ENCODE results near the gene NKX3-2. TPM values are rescaled to one million over a fixed set of nuclear protein-coding genes. Genes with fewer than 3 reads are reported as not detected.

The NKX3-2 gene
- total RNA-seq, 1 experiment from 2014 or later: 1.4 TPM

- TF ChIP-seq SIN3A (IDR thresholded peaks at IDR 0.05; ENCODE audit: low read depth) (no peak), SRF (IDR thresholded peaks at IDR 0.05; ENCODE audit: low read depth) (no peak), RAD21 (IDR thresholded peaks at IDR 0.05; ENCODE audit: low read depth) (no peak)
These were observed 2.4 kb downstream of the NKX3-2 start (continued) for GRCh38 chr4:13541720-13542576.

DNA sequence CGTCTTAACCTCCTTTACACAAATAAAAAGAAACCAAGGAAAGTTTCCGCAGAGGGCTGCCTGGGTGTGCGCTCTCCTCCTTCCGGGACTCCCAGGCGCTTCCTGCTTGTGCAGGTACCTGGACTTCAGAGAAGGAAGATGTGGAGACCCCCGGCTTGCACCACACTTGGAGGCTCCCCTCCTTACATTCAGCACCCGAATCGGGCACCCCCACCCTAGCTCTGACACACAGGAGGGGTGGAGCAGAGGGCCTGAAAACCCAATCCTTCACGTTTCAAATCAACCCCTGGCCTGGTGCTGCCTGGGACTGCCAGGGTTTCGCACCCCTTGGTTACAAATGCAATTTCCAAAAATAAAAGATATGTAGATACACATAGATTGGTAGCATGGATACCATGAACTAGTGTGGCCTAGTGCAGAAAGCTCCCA lies 3.1 kb downstream of the NKX3-2 start:
- BruUV-seq (replicated peaks): no TSS peak
- TF ChIP-seq JUND (IDR thresholded peaks at IDR 0.05) (no peak), EZH2 (IDR thresholded peaks at IDR 0.05) (no peak), CEBPB (IDR thresholded peaks at IDR 0.05; ENCODE audit: low read depth) (no peak), REST (IDR thresholded peaks at IDR 0.05; ENCODE audit: low read depth) (no peak), FOSL1 (IDR thresholded peaks at IDR 0.05; ENCODE audit: low read depth) (no peak), EGR1 (IDR thresholded peaks at IDR 0.05; ENCODE audit: low read depth) (no peak), ZFX (IDR thresholded peaks at IDR 0.05) (no peak), YY1 (IDR thresholded peaks at IDR 0.05; ENCODE audit: extremely low read depth, insufficient replicate concordance, low read depth, low read length) (no peak), POLR2A (IDR thresholded peaks at IDR 0.05; ENCODE audit: borderline replicate concordance, extremely low read depth, insufficient read depth, insufficient read length) (no peak), SP1 (IDR thresholded peaks at IDR 0.05; ENCODE audit: low read depth) (no peak), EZH2phosphoT487 (IDR thresholded peaks at IDR 0.05; ENCODE audit: borderline replicate concordance) (no peak), POLR2AphosphoS5 (IDR thresholded peaks at IDR 0.05; ENCODE audit: low read depth, low read length) (no peak), ELF1 (IDR thresholded peaks at IDR 0.05; ENCODE audit: borderline replicate concordance, low read depth) (no peak), RAD21 (IDR thresholded peaks at IDR 0.05; ENCODE audit: low read depth) (no peak), SRF (IDR thresholded peaks at IDR 0.05; ENCODE audit: low read depth) (no peak)
- TF ChIP-seq, protein P1, sequence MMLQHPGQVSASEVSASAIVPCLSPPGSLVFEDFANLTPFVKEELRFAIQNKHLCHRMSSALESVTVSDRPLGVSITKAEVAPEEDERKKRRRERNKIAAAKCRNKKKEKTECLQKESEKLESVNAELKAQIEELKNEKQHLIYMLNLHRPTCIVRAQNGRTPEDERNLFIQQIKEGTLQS (IDR thresholded peaks at IDR 0.05): no peak
- TF ChIP-seq, protein P2, sequence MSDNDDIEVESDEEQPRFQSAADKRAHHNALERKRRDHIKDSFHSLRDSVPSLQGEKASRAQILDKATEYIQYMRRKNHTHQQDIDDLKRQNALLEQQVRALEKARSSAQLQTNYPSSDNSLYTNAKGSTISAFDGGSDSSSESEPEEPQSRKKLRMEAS (IDR thresholded peaks at IDR 0.05): no peak
- ChIA-PET POLR2A (no interaction called here), RAD21 (ENCODE audit: low non-redundant PET in 1 of 2, low total read pairs in 2 of 2, uncharacterized antibody in 2 of 2, unreplicated experiment in 2 of 2) (no interaction called here), CTCF (no interaction called here)
- no peaks in the 10 kb centered on the region for H3K27me3 ChIP-seq (ENCODE audit: insufficient read depth, low read length)
- H3K79me2 ChIP-seq (ENCODE audit: insufficient read depth, low read length): no peaks in the 10 kb centered on the region
- no peaks in the 10 kb centered on the region for H4K20me1 ChIP-seq (ENCODE audit: insufficient read depth)
- H2AFZ ChIP-seq (ENCODE audit: low read depth, low read length, poor library complexity, severe bottlenecking): no peak overlapping the region
- no peak overlapping the region for H3K27ac ChIP-seq (ENCODE audit: low read depth, low read length)
- H3K4me2 ChIP-seq (ENCODE audit: low read length): no peak overlapping the region
- no peak overlapping the region for H3K9ac ChIP-seq (ENCODE audit: low read length)
- H3K4me3 ChIP-seq (replicated peaks in 1 of 2; ENCODE audit: low read depth in 1 of 2, low read length in 2 of 2): no peak overlapping the region
- intact Hi-C loops (cut with micrococcal nuclease): loop anchor here (10.0 kb wide), 1 partner anchor 136 kb away; no protein-coding TSS in a partner anchor
- no peak for ATAC-seq
- H3K9me2 ChIP-seq (ENCODE audit: insufficient read depth): no peaks in the 10 kb centered on the region
- no peaks in the 10 kb centered on the region for H3K36me3 ChIP-seq (ENCODE audit: control insufficient read depth in 1 of 2, insufficient read depth in 2 of 2, low read length in 2 of 2)
- peaks cover 8 to 11% of the 10 kb centered on the region in 2 experiments; a peak in 3 of 4 replicates for H3K4me1 ChIP-seq (ENCODE audit: control insufficient read depth in 1 of 2, insufficient read depth in 2 of 2, low read length in 2 of 2)
- no peak for DNase-seq (ENCODE audit: low read depth, low spot score)
- H3K9me3 ChIP-seq (ENCODE audit: control insufficient read depth in 1 of 2, insufficient read depth in 1 of 2, low read depth in 1 of 2, low read length in 2 of 2): no peaks in the 10 kb centered on the region
